ENCODE measurements around the gene ADH6.
"Not testable (repeated sequence)": the region's sequence is repeated elsewhere in the genome, so short reads cannot be mapped to it uniquely, and the experiment has no call there.

The ADH6 gene

GRCh38 chr4:99219072-99219471, at the start of gene ADH6:
TSS of gene ADH6 (minus strand) at chr4:99219246. CDS start at chr4:99219152, 94 bp downstream.
- DNase-seq: no peak

GRCh38 chr4:99264927-99265326, 45.9 kb upstream of the ADH6 start:
- DNase-seq: no peak

DNA sequence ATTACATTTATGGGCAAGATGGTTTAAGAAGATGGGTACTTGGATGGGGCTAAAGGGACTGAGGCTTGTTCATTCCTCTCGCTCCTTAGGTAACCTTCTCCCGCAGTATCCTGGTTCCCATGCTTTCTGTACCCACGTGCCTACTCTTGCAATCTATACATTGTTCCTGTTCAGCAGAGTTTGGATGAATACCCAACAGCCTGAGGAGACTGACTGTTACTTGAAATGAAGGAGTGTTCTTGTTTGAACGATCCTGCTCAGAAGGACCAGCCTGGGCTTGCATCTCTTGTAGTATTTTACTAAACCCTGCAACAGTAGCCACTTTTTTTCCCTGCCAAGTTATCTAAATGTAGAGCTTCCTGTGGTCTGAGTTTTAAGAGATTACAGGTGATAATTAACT, 33.7 kb upstream of the ADH6 start:
- no peak for DNase-seq

DNA sequence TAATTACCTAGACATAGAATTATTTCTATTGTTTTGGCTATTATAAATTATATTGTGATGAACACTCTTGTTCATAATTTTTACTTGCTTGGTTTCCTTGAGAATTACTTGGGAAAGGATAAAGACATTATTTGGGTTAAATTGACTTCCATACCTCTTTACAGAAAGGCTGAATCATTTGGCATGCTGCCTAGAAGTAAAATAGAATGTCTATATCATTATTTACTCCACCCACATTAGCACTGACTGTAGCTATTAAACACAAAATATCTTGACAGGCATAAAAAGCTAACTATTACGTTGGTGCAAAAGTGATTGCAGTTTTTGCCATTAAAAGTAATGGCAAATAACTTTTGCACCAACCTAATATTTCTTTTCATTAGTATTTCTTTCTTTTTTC, 29.7 kb upstream of the ADH6 start:
- no peak for DNase-seq

DNA sequence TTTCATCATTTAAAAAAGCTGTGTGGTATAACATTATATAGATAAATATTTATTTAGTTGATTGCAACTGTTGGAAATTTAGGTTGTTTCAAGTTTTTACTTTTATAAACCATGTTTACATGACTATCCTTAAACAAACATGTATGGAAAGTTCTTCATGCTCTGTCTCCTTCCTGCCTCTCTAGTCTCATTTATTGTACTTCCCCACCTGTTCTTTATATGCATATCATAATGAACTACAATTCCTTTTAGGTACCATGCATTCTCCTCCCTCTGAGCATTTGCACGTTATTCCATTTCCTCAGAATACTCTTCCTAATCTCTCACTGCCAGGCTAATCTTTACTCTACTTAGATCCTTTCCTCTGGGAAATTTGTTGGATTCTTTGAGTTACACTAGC, 16.9 kb upstream of the ADH6 start:
- no peak for DNase-seq

- no peak for DNase-seq
Observed at GRCh38 chr4:99234331-99235010, 15.4 kb upstream of the ADH6 start.

DNA sequence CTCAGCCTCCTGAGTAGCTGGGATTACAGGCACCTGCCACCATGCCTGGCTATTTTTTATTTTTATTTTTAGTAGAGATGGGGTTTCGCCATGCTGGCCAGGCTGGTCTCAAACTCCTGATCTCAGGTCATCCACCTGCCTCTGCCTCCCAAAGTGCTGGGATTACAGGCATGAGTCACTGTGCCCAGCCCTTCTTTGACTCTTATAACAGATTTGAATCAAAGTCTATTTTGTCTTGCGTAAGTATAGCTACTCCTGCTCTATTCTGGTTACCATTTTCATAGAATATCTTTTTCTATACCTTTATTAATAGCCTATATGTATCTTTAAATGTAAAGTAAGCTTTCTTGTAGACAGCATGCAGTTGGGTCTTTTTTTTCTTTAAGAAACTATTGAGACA, 14.4 kb upstream of the ADH6 start:
- DNase-seq: not testable (repeated sequence)

DNA sequence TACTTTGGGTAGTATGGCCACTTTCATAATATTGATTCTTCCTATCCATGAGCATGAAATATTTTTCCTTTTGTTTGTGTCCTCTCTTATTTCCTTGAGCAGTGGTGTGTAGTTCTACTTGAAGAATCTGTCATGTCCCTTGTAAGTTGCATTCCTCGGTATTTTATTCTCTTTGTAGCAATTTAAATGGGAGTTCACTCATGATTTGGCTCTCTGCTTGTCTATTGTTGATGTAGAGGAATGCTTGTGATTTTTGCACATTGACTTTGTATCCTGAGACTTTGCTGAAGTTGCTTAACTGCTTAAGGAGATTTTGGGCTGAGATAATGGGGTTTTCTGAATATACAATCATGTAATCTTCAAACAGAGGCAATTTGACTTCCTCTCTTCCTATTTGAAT, 9.7 kb upstream of the ADH6 start:
- DNase-seq: not testable (repeated sequence)

DNA sequence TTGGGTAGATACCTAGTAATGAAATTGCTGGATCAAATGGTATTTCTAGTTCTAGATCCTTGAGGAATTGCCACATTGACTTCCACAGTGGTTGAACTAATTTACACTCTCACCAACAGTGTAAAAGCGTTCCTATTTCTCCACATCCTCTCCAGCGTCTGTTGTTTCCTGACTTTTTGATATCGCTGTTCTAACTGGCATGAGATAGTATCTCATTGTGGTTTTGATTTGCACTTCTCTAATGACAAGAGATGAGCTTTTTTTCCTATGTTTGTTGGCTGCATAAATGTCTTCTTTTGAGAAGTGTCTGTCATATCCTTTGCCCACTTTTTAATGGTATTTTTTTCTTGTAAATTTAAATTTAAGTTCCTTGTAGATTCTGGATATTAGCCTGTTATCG, 8.6 kb upstream of the ADH6 start:
- not testable (repeated sequence) for DNase-seq

DNA sequence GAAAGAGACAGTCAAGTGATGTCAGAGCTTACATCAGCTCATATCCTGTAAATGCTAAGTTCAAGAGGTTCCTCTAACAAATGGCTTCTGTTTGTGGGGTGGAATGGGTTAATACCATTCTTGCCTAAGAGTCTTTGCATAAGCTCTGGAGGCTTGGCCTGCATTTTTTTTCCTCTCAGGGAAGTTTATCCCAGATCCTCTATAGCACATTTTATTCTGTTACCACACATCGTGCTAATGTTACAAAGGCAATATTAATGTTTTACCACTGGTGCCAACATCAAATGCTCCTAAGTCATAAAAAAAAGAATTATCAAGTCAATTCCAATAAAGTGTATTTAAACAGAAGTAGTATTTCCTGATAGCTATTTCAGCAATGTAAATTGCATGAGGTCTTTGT, 2.9 kb upstream of the ADH6 start:
- no peak for DNase-seq

DNA sequence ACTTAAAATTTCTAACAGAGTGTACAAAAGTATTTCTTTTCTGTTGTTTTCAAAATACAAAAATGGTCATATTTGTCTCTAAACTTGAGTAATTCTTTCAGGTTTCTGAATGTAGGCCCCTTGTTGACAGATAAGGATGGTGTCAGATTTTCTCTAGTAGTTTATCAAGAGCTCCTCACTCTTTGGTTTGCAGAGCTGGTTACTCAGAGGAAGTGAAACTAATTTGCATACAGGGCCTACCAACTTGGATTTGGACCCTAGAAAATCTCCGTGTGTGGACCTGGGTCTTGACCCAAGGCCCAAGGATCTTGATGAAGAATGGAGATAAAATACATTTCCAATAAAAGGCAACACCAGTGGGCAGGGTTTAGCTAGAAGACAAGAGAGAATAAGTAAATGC, 433 bp upstream of the ADH6 start:
- DNase-seq: no peak

DNA sequence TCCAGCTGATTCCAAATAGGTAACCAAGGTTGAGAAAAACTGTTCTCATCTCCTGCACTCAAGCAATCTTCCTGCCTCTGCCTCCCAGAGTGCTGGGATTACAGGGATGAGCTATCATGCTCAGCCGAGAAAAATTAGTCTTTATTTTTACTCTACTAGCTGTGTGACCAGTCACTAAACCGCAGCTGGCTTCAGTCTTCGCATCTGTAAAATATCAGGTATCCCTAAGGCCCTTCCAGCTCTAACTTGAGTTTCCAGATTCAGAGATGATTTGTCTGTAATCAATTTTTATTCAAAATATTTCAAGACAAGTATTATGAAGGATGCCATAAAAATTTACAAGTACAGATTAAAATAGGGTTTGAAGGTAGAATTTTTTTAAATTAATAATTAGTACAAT, 3.5 kb downstream of the ADH6 start:
- DNase-seq: no peak

DNA sequence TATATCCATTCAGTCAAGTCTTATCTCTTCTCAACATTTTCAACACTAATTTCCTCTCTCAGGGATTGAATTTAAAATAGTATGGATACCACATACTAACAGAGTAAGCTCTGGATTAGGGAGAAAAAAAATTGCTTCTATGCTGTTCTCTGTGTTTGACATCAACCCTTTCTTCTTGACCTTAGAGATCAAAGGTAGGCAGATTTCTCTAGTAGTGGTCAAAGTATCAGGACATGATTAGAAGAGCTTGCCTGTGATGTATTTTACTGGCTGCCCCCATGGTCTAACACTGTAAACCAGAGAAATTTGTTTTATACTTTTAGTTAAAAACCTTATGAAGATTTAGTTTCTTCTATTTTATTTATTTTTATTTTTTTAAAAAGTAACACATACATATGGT, 8.3 kb downstream of the ADH6 start:
- DNase-seq: no peak

DNA sequence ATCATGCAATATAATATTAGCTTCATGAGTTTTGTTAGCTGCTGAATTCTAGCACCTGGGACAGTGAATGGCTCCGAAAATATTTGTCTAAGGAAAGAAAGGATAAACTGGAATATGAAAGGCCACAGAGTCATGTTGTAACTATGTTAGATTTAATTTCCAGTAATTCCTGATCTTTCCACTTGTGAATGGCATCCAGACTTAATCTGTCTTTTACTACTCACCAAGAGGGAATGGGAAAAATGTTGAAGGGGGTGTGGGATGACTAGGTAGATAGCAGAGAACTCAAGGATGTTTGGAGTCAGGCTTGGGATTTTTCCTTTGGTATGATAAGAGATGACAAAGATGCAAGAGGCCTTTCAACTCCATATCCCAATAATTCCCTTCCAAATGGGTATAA, 9.4 kb downstream of the ADH6 start:
- DNase-seq: no peak

GRCh38 chr4:99208719-99209075, 10.3 kb downstream of the ADH6 start:
- DNase-seq: no peak

GRCh38 chr4:99207911-99208718, 10.9 kb downstream of the ADH6 start:
- no peak for DNase-seq

GRCh38 chr4:99207069-99207743, 11.8 kb downstream of the ADH6 start:
- no peak for DNase-seq

- DNase-seq: no peak
Observed at GRCh38 chr4:99205153-99205979, 13.7 kb downstream of the ADH6 start.

DNA sequence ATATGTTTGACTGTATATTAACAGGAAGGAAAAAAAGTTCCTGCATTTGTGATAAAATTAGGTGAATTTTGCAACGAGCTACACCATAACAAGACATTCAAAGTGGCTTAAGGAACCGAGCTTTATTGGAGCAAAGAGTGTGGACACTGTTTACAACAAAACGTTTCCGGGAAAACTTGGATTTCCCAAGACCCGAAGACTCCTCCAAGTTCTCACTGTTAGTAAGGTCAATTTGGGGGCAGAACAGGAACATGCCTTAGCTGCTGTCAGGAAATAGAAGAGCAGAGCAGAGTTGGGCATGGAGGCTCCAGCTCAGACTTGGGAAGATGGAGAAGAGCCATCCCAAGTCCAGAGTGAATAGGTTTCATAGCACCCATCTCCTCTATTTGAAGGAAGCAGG, 16.5 kb downstream of the ADH6 start:
- no peak for DNase-seq

GRCh38 chr4:99202094-99202493, 17.0 kb downstream of the ADH6 start:
- no peak for DNase-seq

- DNase-seq: no peak
Observed at GRCh38 chr4:99201690-99202089, 17.4 kb downstream of the ADH6 start.

GRCh38 chr4:99200138-99200537, 18.9 kb downstream of the ADH6 start:
- no peak for DNase-seq

DNA sequence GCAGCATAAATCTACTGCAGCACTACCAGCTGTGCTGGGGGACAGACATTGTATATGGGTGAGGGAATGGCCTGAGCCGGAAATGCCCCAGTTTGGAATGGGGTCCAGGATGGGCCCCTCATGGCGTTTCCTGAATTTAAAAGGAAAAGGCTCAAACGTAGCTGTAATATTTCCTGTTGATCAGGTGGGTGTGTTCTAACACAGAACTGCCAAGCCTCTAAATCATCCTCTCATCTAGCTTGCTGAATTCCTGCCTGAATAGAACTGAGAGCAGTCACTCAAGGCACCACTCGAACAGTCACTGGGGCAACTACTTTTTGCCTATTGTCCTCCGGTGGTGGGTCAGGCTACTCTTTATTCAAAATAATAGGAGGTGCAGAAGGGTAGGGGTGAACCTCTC, 28.7 kb downstream of the ADH6 start:
- no peak for DNase-seq
